ENCODE measurements around the gene APBB1IP.

The APBB1IP gene

GRCh38 chr10:26525586-26525985 lies 87.4 kb downstream of the APBB1IP start:
- Histone ChIP-seq H3F3A (ENCODE audit: control insufficient read depth, insufficient read depth) (peaks cover 3% of the 10 kb centered on the region; the same call in 1 of the 2 replicates), H3K9me2 (replicated peaks; ENCODE audit: control insufficient read depth, low read length) (no peaks in the 10 kb centered on the region), H3K36me3 (ENCODE audit: control insufficient read depth, low read length) (peaks cover 74% of the 10 kb centered on the region), H3K27me3 (ENCODE audit: control insufficient read depth, low read length) (no peaks in the 10 kb centered on the region), H3K79me2 (ENCODE audit: control insufficient read depth, low read length) (no peaks in the 10 kb centered on the region), H4K20me1 (ENCODE audit: control insufficient read depth, insufficient read depth, low read depth, low read length) (no peaks in the 10 kb centered on the region), H3K9me3 (ENCODE audit: control insufficient read depth, insufficient read depth, low read length) (no peaks in the 10 kb centered on the region), H3K4me2 (ENCODE audit: low read length) (no peak overlapping the region), H3K4me3 (ENCODE audit: low read length) (no peak overlapping the region), H3K27ac (ENCODE audit: low read depth, low read length) (no peak overlapping the region), H3K4me1 (ENCODE audit: control insufficient read depth, low read length) (no peaks in the 10 kb centered on the region)
- TF ChIP-seq CTCF (IDR thresholded peaks at IDR 0.05; ENCODE audit: low read depth, low read length, poor library complexity, severe bottlenecking) (no peak), EZH2phosphoT487 (IDR thresholded peaks at IDR 0.05; ENCODE audit: borderline replicate concordance, low read length) (no peak)

- H3K79me2 ChIP-seq (ENCODE audit: control insufficient read depth, low read length) = no peaks in the 10 kb centered on the region
- H3K27ac ChIP-seq (ENCODE audit: low read depth, low read length) = no peak overlapping the region
- peaks cover 74% of the 10 kb centered on the region for H3K36me3 ChIP-seq (ENCODE audit: control insufficient read depth, low read length)
- TF ChIP-seq EZH2phosphoT487 (IDR thresholded peaks at IDR 0.05; ENCODE audit: borderline replicate concordance, low read length) (no peak), CTCF (IDR thresholded peaks at IDR 0.05; ENCODE audit: low read depth, low read length, poor library complexity, severe bottlenecking) (no peak)
- H3K9me3 ChIP-seq (ENCODE audit: control insufficient read depth, insufficient read depth, low read length) = no peaks in the 10 kb centered on the region
- no peak overlapping the region for H3K4me3 ChIP-seq (ENCODE audit: low read length)
- no peaks in the 10 kb centered on the region for H3K9me2 ChIP-seq (replicated peaks; ENCODE audit: control insufficient read depth, low read length)
- no peak overlapping the region for H3K4me2 ChIP-seq (ENCODE audit: low read length)
- no peaks in the 10 kb centered on the region for H3K27me3 ChIP-seq (ENCODE audit: control insufficient read depth, low read length)
- H3K4me1 ChIP-seq (ENCODE audit: control insufficient read depth, low read length) = no peaks in the 10 kb centered on the region
- no peaks in the 10 kb centered on the region for H4K20me1 ChIP-seq (ENCODE audit: control insufficient read depth, insufficient read depth, low read depth, low read length)
- H3F3A ChIP-seq (ENCODE audit: control insufficient read depth, insufficient read depth) = peaks cover 3% of the 10 kb centered on the region; the same call in 1 of the 2 replicates
Measured at GRCh38 chr10:26527018-26527417, 88.9 kb downstream of the APBB1IP start.

- no peak overlapping the region for H3K4me2 ChIP-seq (ENCODE audit: low read length)
- H3K27me3 ChIP-seq (ENCODE audit: control insufficient read depth, low read length) = no peaks in the 10 kb centered on the region
- H3K9me2 ChIP-seq (replicated peaks; ENCODE audit: control insufficient read depth, low read length) = no peaks in the 10 kb centered on the region
- H3F3A ChIP-seq (ENCODE audit: control insufficient read depth, insufficient read depth) = peaks cover 3% of the 10 kb centered on the region; the same call in 1 of the 2 replicates
- H3K4me1 ChIP-seq (ENCODE audit: control insufficient read depth, low read length) = no peaks in the 10 kb centered on the region
- no peak overlapping the region for H3K27ac ChIP-seq (ENCODE audit: low read depth, low read length)
- no peak overlapping the region for H3K4me3 ChIP-seq (ENCODE audit: low read length)
- no peaks in the 10 kb centered on the region for H3K79me2 ChIP-seq (ENCODE audit: control insufficient read depth, low read length)
- H3K9me3 ChIP-seq (ENCODE audit: control insufficient read depth, insufficient read depth, low read length) = no peaks in the 10 kb centered on the region
- peaks cover 75% of the 10 kb centered on the region for H3K36me3 ChIP-seq (ENCODE audit: control insufficient read depth, low read length)
- no peaks in the 10 kb centered on the region for H4K20me1 ChIP-seq (ENCODE audit: control insufficient read depth, insufficient read depth, low read depth, low read length)
- TF ChIP-seq CTCF (IDR thresholded peaks at IDR 0.05; ENCODE audit: low read depth, low read length, poor library complexity, severe bottlenecking) (no peak), EZH2phosphoT487 (IDR thresholded peaks at IDR 0.05; ENCODE audit: borderline replicate concordance, low read length) (no peak)
Measured at GRCh38 chr10:26528048-26528447, 89.9 kb downstream of the APBB1IP start.

Measured in DOHH2 (cell line).